Islet precursor cell (in vitro differentiated cells): Measurements from ENCODE around the gene MORF4L1.
"Not testable (repeated sequence)": the region's sequence is repeated elsewhere in the genome, so short reads cannot be mapped to it uniquely, and the experiment has no call there.

ENCODE experiments used
- DNase-seq: peaks from one replicate; pipeline ENCODE4 v3.0.0-alpha.2; 2018

The MORF4L1 gene, protein sequence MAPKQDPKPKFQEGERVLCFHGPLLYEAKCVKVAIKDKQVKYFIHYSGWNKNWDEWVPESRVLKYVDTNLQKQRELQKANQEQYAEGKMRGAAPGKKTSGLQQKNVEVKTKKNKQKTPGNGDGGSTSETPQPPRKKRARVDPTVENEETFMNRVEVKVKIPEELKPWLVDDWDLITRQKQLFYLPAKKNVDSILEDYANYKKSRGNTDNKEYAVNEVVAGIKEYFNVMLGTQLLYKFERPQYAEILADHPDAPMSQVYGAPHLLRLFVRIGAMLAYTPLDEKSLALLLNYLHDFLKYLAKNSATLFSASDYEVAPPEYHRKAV

DNA sequence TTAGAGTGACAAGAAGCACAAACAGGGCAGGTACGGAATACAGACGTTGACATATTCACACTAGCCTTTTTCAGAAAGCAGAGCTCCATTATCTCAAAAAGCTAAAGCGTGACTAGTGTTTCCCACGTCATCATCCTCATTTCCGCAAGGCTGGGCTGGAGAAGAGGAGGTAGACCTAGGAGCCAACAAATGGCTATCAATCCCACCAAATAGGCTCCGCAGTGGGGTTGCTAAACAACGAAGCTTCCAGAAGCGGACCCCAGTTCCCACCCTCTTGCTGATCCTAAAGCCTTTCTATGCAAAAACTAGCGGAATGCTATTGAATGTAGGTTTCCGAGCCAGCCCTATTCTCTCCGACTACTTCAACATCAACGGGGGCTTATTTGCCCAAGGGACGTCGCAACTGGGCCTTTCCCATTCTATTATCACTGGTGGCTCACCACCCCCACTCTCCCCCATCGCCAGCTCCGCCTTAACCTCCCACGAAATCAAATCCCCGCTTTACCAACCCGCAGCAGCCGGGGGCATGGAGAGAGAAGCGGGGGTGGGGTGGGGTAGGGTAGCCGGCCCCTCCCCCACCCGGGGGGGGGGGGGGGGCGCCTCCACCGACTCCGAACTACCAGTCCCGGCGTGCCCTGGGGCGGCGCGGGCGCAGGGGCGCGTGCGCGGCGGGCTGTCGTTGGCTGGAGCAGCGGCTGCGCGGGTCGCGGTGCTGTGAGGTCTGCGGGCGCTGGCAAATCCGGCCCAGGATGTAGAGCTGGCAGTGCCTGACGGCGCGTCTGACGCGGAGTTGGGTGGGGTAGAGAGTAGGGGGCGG lies at the start of gene MORF4L1:
MORF4L1 (plus strand) TSS at position 736 of the 817 bp plus-strand sequence. CDS start 128 bp downstream, outside the sequence.
- DNase-seq = peak; percentile 100

DNA sequence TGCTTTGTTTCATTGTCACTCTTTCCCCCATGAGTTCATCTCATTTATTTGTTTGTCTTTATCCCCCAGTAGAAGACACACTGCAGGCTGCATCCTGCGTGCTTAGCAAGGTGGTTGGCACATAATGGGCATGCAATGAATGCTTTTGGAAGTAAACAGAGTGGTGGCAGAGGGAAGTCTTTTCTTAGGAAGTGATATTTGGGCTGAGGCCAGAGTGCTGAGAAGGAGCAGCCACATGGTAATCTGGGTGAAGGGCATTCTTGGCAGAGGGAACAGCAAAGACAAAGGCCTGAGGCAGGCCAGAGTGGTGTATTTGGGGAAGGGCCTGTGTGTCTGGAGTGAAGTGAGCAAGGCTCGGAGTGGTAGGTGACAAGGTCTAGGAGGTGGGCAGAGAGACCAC lies 43.8 kb upstream of the MORF4L1 start:
- DNase-seq = no peak

DNA sequence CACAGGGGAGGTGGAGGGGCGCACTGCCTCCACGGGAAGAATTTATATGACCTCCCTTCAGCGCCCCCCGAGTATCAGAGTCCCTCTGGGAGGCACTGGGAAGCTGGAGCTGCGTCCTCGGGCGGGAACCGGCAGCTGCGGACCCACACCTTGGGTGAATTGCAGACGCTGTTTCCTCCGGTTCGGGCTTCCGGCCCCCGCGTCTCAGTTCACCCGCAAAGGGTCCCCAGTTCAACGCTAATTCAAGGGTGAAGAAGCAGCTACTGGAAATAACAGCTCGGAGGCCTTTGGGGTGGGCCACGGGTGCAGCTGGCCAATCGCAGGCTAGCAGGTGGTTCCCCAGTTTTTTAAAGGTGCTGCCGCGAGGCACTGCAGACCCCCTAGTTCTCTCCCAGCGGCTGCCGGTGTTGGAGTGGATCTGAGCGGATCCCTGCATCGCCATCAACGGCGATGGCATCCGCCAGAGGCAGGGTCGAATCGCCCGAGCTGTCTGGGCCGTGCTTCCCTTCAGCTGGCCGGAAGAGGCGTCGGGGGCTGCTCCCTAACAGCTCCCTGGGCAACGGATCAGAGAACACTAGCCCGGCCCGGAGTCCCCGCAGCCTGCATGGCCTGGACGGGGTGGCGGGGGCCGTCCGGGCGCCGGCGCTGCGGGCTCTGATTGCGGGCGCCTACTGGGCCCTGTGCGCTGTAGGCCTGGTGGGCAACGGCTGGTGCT lies 42.0 kb upstream of the MORF4L1 start:
- DNase-seq = no peak

DNA sequence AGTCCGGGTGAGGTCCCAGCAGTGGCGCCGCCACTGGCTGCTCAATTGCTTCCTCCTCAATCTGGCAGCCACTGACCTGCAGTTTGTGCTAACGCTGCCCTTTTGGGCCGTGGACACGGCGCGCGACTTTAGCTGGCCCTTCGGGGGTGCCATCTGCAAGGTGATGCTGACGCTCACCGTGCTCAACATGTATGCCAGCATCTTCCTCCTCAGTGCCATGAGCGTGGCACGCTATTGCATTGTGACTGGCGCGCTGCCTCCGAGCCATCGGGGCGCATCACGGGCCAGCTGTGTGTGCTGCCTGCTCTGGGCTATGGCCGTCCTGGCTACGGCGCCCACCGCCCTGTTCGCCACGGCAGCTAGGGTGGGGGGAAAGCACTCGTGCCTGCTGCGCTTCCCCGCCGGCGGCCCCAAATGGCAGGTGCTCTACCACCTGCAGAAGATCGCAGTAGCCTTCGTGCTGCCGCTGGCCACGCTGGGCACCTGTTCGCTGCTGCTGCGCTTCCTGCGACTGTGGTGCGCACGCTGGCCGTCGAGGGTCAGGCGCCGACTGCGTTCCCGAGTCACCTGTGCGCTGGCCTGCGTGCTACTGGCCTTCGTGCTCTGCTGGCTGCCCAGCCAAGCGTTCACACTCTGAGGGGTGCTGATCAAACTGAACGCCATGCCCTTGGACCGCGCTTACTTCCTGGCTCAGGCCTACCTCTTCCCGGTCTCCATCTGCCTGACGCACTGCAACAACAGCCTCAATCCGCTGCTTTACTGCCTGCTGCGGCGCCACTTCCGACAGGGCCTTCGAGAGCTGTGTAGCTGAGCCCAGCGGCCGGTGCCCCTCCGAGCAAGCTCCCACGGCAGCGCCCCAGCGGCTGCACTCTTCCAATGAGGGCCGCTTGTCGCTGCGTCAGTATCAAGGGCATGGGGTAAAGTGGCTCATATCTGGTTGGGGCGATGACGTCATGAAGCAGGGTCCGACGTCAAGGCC lies 41.2 kb upstream of the MORF4L1 start:
- no peak for DNase-seq

DNA sequence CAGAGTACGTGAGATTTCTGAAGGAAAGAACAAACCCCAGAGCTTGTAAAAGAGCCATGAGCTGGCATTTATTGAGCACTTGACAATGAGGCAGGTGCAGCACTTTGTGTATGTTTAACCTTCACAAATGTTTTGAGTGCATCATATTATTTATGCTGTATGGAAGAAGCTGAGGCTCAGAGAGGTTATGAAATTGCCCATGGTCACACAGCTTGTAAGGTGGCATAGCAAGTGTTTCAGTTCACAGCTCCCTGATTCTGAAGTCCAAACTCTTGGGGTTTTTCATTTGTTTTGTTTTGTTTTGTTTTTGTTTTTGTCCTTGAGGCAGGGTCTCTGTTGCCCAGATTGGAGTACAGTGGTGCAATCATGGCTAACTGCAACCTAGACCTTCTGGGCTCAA lies 36.4 kb upstream of the MORF4L1 start:
- no peak for DNase-seq

DNA sequence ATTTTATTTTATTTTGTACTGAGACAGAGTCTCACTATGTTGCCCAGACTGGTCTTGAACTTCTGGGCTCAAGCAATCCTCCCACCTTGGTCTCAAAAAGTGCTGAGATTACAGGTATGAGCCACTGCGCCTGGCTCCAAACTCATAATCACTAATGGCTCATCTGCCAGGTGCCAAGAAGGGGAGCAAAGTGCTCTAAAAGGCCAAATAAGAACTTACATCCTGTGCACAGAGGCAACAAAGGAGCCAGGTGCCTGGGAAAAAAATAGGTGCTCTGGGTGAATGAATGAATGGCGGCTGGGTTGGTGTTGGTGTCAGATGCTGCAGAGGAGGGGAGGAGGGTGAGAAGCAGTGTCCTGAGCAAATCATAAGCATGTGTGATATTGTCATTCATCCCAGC lies 35.6 kb upstream of the MORF4L1 start:
- no peak for DNase-seq

DNA sequence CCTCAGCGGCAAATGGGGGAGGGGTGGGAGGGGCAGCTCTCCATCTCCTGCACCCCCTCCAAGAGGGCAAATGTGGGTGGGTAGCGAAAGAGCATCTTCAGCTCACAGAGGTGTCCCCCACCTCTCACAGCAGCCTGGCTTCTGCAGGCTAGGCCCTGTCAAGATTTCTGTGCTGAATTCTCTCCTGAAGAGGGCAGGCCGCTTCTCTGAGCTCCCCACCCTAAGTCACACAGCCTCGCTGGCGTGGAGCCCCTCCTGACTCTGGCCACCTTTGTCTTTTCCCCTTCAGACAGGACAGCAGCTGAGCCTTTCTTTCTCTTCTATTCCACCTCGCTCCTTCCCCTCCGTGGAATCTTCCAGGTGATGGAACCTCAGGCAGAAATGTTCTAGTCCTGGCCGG lies 35.1 kb upstream of the MORF4L1 start:
- no peak for DNase-seq

DNA sequence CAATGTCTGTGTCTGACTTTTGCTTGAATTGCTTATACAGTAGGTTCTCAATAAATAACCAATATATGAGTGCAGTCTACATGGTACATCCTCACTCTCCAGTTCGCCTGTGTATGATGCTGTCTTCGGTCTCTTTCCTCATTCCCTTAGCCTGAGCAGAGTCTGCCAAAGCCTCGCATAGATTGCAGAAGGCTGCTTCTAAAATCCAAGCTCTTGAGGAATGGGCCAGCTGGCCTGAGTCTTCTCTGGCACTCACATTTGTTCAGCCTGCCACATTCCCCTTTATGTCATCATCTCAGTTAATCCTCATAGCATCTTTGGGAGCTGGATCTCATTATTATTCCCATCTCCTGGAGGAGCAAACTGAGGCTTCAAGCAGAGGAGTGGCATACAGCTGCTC lies 34.2 kb upstream of the MORF4L1 start:
- no peak for DNase-seq

DNA sequence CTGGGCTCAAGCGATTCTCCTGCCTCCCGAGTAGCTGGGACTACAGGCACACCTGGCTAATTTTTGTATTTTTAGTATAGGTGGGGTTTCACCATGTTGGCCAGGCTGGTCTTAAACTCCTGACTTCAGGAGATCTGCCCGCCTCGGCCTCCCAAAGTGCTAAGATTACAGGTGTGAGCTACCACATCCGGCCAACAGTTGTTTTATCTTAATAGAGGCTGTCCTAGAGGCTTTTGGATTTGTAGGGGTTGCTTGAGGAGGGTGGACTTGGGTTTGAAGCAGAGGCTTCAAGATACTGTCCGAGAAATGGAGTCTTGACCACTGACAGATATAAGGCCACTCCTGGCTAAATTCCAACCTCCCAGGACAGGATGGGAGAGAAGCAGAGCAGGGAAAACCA lies 33.5 kb upstream of the MORF4L1 start:
- DNase-seq = not testable (repeated sequence)

DNA sequence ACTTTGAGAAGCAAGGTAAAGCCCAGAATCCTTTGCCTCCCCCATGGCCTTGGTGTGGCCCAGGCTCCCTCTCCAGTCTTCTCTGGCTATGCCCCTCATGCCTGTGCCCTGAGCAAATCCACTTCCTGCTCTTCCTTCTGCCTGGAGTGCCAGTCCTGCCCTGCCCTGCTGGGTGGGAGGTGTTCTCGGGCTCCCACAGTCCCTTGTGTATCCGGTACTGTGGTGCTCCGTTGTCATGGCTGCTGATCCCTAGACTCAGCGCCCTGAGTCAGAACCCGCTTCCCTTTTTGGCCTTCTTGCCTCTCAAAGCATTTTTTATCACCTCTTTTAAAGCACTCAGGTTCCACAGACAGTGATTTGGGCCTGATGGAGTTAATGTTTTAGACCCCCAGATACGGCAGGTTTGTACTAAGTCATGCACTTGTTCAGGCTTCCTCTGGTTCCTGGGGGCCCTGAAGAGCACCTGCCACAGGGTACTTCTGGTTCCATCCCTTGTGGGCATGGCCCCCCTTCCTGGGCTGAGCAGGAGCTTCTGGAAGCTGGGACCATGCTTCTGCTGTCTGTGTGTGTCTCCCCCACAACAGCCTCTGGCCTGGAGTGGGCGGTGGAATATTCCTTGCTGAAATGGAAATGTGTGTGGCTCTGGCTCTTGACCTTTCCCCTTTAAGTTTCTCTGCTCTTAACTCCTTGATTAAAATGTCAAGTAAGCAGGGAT lies 31.9 kb upstream of the MORF4L1 start:
- DNase-seq = no peak

DNA sequence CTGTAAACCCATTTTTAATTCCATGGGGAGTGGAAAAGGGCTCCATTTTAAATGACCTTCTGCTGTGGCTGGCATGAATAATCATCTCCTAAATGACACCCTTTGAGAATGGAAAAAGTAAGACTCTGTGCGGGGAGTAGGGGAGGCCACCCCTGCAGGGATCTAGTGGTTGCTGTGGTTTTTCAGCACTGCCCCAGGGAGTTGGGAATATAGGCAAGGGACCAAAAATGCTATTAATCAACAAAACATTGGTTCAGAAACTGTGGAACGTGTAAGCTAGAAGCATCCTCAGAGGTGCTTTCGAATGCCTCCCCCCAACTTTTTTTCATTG lies 31.3 kb upstream of the MORF4L1 start:
- DNase-seq = no peak

DNA sequence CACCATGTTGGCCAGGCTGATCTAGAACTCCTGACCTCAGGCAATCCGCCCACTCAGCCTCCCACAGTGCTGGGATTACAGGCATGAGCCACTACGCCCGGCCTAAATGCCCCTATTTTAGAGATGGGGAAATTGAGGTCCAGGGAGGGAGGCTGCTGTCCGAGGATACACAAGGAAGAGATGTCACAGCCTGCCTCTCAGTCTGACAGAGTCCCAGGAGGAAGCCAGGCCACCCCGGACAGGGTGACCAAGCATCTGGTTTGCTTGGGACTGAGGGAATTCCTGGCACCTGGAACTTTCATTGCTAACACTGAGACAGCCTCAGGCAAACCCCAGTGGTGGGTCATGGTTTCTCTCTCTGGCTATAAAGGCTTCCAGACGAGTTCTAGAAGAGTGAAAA lies 30.8 kb upstream of the MORF4L1 start:
- no peak for DNase-seq

DNA sequence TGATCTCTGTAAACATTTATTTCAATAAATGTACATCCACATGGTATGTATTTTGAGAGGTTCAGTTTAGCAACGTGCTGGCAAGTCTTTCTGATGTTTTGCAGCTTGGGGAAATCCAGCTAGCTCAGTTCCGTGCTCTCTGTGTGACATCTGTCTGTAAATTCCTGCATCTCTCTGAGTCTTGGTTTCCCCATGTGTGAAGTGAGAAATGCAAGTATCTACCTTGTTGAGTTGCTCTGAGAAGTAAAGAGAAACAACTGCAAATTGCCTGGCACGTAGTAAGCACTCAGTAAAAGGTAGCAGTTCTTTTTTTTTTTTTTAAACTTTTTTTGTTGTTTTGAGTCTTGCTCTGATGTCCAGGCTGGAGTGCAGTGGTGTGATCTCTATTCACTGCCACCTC lies 30.2 kb upstream of the MORF4L1 start:
- DNase-seq = no peak

DNA sequence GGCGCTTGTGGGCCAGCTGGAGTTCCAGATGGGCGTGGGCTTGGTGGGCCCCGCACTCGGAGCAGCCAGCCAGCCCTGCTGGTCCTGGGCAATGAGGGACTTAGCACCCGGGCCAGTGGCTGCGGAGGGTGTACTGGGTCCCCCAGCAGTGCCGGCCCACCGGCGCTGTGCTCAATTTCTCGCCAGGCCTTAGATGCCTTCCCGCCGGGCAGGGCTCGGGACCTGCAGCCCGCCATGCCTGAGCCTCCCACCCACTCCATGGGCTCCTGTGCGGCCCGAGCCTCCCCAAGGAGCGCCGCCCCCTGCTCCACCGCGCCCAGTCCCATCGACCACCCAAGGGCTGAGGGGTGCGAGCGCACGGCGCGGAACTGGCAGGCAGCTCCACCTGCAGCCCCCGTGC lies 25.8 kb upstream of the MORF4L1 start:
- DNase-seq = not testable (repeated sequence)

DNA sequence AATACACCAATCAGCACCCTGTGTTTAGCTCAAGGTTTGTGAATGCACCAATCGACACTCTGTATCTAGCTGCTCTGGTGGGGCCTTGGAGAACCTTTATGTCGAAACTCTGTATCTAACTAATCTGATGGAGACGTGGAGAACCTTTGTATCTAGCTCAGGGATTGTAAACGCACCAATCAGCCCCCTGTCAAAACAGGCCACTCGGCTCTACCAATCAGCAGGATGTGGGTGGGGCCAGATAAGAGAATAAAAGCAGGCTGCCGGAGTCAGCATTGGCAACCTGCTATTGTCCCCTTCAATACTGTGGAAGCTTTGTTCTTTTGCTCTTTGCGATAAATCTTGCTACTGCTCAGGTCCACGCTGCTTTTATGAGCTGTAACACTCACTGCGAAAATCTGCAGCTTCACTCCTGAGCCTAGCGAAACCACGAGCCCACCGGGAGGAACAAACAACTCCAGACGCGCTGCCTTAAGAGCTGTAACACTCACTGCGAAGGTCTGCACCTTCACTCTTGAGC lies 25.2 kb upstream of the MORF4L1 start:
- not testable (repeated sequence) for DNase-seq

DNA sequence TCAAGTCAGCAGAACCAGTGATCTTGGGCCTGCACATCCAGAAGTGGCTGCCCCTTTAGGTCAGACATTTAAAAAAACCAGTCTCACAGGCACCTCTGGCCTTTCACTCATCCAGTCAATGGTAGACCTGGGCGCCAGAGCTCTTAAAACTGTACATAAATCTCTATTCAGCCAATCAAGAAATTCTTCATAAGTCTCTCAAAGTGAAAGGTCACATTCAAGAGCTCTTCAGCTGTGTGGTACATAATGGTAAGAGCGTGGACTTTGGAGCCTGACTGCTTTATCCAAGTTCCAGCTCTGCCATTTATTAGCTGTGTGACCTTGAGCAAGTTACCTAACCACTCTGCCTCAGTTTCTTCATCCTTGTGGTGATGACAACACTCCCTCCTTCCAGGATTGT lies 22.3 kb upstream of the MORF4L1 start:
- no peak for DNase-seq

DNA sequence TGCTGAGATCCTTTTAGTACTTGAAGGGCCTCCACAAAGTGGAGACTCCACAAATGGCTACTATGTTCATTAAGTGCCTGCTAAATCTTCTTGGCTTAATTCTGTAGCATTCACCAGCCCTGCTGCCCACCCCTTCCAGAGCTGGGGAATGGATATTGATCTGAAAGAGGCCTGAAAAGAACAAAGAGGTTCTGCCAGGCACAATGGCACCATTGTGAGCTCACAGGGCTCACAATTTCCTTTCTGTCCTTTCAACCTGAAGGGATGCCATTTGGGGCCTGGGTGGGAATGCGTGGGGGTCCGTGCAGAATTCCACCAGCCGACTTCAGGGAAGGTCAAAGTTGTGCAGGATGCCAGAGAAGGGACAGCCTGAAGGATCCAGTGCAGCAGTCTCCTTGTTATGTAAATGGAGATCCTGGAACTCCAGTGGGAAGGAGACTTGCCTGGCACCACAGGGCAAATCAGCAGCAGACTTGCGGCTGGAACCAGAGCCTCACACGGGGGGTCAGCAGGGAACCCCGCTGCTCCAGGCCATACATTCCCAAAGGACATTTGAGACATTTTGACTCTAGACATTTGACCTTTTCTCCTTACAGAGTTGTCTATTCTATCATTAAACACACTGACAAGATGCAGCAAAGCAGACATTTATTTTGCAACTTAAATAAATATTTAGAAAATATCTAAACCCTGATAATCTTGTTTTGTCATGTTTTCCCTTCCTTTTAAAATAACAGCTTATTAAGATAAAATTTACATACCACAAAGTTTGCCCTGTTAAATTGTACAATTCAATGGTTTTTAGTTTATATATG lies 21.5 kb upstream of the MORF4L1 start:
- DNase-seq = peak; percentile 76

DNA sequence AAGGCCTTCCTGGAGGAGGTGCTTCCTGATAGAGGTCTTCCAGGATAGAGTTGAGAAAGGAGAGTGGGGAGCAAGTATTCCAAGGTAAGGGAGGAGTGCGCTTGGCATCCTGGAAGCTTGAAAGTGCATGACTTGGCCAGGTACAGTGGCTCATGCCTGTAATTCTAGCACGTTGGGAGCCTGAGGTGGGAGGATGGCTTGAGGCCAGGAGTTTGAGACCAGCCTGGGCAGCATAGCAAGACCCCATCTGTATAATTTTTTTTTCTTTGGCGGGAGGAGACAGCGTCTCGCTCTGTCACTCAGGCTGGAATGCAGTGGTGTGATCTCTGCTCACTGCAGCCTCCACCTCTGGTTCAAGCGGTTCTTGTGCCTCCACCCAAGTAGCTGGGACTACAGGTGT lies 19.2 kb upstream of the MORF4L1 start:
- no peak for DNase-seq

DNA sequence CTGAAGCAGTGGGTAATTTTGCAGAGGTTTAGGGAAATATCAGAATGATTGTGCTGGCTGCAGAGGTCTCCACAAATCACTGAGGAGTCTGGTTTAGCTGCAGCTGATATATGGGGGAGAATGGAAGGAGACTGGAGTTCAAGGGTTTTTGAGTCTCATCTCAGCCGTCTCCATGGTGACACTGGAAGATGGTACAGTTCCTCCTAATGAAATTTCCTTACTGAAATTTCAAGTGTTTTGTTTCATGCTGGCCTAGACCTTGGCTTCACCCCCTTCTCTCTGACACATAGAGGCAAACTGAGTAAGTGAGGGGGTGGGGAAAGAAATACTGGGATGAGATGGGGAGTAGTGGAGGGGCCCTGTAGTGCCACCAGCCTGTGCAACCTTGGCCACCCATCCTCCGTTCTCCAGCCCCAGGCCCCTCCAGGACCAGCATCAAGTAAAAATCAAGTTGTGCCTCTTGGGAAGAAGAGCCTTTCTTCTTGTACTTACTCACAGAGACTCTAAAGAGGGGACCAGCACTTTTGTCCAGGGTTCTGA lies 17.8 kb upstream of the MORF4L1 start:
- no peak for DNase-seq

DNA sequence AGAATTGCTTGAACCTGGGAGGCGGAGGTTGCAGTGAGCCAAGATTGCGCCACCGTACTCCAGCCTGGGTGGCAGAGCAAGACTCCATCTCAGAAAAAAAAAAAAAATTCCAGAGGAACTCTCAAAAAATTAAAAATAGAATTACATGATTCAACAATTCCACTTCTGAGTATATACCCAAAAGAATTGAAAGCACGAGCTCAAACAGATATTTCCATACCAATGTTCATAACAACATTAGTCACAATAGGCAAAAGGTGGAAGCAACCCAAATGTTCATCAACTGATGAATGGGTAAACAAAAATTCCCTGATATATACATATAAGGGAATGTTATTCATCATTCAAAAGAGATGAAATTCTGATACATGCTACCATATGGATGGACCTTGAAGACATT lies 16.9 kb upstream of the MORF4L1 start:
- DNase-seq = no peak
